Uterus (tissue), 2 donors: ENCODE measurements around the gene VDAC1.

Source experiments
- POLR2A ChIP-seq, 2 donors: fragments of 450-650 bp; IDR thresholded peaks; one replicate each; pipeline ENCODE4 v1.6.1; 2016; ENCODE audit warnings: antibody characterized with exemption in 2 of 2, mild to moderate bottlenecking in 1 of 2, moderate library complexity in 1 of 2
- TF ChIP-seq, protein P1 (sequence below), 4 experiments: fragments of 200-600 bp in 2 of 4; fragments of 450-650 bp in 2 of 4; sonication (generic) in 2 of 4; IDR thresholded peaks; one replicate each; pipeline ENCODE4 v1.5.1; 2016 to 2019; ENCODE audit warnings: antibody characterized with exemption in 4 of 4, mild to moderate bottlenecking in 2 of 4, moderate library complexity in 1 of 4

DNA sequence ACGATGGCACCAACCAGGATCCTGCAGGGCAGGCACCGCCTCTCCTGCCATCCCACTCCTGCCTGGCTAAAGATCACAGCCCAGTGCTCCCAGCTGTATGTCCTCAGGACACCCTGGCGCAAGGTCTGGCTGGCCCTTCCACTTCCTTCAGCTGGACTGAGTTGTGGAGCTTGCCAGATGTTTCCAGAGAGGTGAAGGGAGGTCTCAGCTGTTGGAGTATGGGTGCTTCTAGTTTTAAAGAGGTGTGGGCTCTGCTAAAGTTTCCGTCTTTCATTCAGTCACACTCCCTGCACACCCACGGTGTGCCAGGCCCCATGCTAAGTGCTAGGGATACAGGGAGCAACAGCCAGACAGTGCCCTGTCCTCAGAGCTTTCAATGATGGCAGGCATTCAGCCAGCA lies 70.5 kb downstream of the VDAC1 start:
- TF ChIP-seq POLR2A (IDR thresholded peaks at IDR 0.05): no peak
- TF ChIP-seq, protein P1, sequence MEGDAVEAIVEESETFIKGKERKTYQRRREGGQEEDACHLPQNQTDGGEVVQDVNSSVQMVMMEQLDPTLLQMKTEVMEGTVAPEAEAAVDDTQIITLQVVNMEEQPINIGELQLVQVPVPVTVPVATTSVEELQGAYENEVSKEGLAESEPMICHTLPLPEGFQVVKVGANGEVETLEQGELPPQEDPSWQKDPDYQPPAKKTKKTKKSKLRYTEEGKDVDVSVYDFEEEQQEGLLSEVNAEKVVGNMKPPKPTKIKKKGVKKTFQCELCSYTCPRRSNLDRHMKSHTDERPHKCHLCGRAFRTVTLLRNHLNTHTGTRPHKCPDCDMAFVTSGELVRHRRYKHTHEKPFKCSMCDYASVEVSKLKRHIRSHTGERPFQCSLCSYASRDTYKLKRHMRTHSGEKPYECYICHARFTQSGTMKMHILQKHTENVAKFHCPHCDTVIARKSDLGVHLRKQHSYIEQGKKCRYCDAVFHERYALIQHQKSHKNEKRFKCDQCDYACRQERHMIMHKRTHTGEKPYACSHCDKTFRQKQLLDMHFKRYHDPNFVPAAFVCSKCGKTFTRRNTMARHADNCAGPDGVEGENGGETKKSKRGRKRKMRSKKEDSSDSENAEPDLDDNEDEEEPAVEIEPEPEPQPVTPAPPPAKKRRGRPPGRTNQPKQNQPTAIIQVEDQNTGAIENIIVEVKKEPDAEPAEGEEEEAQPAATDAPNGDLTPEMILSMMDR (IDR thresholded peaks at IDR 0.05): no peak
